HEK293 (cell line): Measurements from ENCODE around the gene SGPL1.

Experiments
- CTCF ChIA-PET: fragments of 350-600 bp; formaldehyde crosslinking; extraction: SDS; loops from one replicate; lab custom pipeline; 2021; ENCODE audit warnings: antibody characterized with exemption; lab: Yijun Ruan, JAX
- POLR2A ChIA-PET: fragments of 300-600 bp; formaldehyde crosslinking; extraction: SDS; loops from one replicate; lab custom pipeline; 2020; ENCODE audit warnings: antibody characterized with exemption, inconsistent platforms; lab: Yijun Ruan, JAX
- H3K27ac ChIP-seq: fragments of 200-500 bp; sonication (Bioruptor generic); 2 replicates; pipeline ENCODE4 v1.5.1; 2014; ENCODE audit warnings: low read depth, low read length, control low read depth, inconsistent platforms; ENCODE audit errors: extremely low read depth
- H3K36me3 ChIP-seq, 2 experiments: fragments of 200-500 bp in 1 of 2; sonication (Bioruptor generic) in 1 of 2; 1 replicate in 1 of 2; 2 replicates in 1 of 2; pipeline ENCODE4 v1.5.1; 2014 to 2017; ENCODE audit warnings: inconsistent platforms in 2 of 2, low read length in 2 of 2; ENCODE audit not compliant: control insufficient read depth in 2 of 2, insufficient read depth in 1 of 2
- H3K4me1 ChIP-seq: fragments of 200-500 bp; sonication (Bioruptor generic); 2 replicates; pipeline ENCODE4 v1.5.1; 2014; ENCODE audit warnings: mild to moderate bottlenecking, low read length, inconsistent platforms; ENCODE audit not compliant: control insufficient read depth, insufficient read depth
- H3K4me3 ChIP-seq: 2 replicates; pipeline ENCODE4 v1.5.1; 2011; ENCODE audit warnings: low read depth, mild to moderate bottlenecking, control low read depth, low read length, moderate library complexity
- H3K9me3 ChIP-seq: fragments of 200-500 bp; sonication (Bioruptor generic); 2 replicates; pipeline ENCODE4 v1.5.1; 2014; ENCODE audit warnings: low read depth, low read length, inconsistent platforms; ENCODE audit not compliant: control insufficient read depth, insufficient read depth
- HIC1 ChIP-seq: fragments of 450-650 bp; formaldehyde crosslinking; IDR thresholded peaks from 2 replicates; pipeline ENCODE4 v1.5.1; 2016; ENCODE audit warnings: missing biosample characterization, missing genetic modification characterization
- RBAK ChIP-seq: fragments of 450-650 bp; formaldehyde crosslinking; IDR thresholded peaks from 2 replicates; pipeline ENCODE4 v1.5.1; 2016; ENCODE audit warnings: missing biosample characterization, missing genetic modification characterization
- REST ChIP-seq: fragments of 450-650 bp; formaldehyde crosslinking; IDR thresholded peaks from 2 replicates; pipeline ENCODE4 v1.5.1; 2016; ENCODE audit warnings: missing biosample characterization, missing genetic modification characterization
- ZBTB26 ChIP-seq: fragments of 450-650 bp; formaldehyde crosslinking; optimal IDR thresholded peaks from 2 replicates; pipeline ENCODE3; 2016; ENCODE audit warnings: missing biosample characterization, mild to moderate bottlenecking, missing genetic modification characterization
- ZNF202 ChIP-seq: fragments of 450-650 bp; formaldehyde crosslinking; IDR thresholded peaks from 2 replicates; pipeline ENCODE4 v1.5.1; 2016; ENCODE audit warnings: missing biosample characterization, missing genetic modification characterization, borderline replicate concordance
- ZNF248 ChIP-seq: fragments of 450-650 bp; formaldehyde crosslinking; IDR thresholded peaks from 2 replicates; pipeline ENCODE4 v1.5.1; 2017; ENCODE audit warnings: missing biosample characterization, missing genetic modification characterization
- ZNF341 ChIP-seq: fragments of 450-650 bp; formaldehyde crosslinking; IDR thresholded peaks from 2 replicates; pipeline ENCODE4; 2016; ENCODE audit warnings: low read depth, missing biosample characterization, missing genetic modification characterization
- ZNF501 ChIP-seq: fragments of 450-650 bp; formaldehyde crosslinking; IDR thresholded peaks from 2 replicates; pipeline ENCODE4 v1.5.1; 2016; ENCODE audit warnings: missing biosample characterization, missing genetic modification characterization
- ZNF513 ChIP-seq: fragments of 450-650 bp; IDR thresholded peaks from 2 replicates; pipeline ENCODE4 v1.5.1; 2018; ENCODE audit warnings: missing biosample characterization, missing genetic modification characterization
- ZNF544 ChIP-seq: fragments of 450-650 bp; formaldehyde crosslinking; IDR thresholded peaks from 2 replicates; pipeline ENCODE4 v1.5.0; 2017; ENCODE audit warnings: missing biosample characterization, missing genetic modification characterization
- ZNF571 ChIP-seq: fragments of 450-650 bp; formaldehyde crosslinking; IDR thresholded peaks from 2 replicates; pipeline ENCODE4 v1.5.0; 2017; ENCODE audit warnings: missing biosample characterization, missing genetic modification characterization
- ZNF623 ChIP-seq: fragments of 450-650 bp; formaldehyde crosslinking; IDR thresholded peaks from 2 replicates; pipeline ENCODE4 v1.5.1; 2016; ENCODE audit warnings: missing biosample characterization, missing genetic modification characterization
- ZNF624 ChIP-seq: fragments of 450-650 bp; formaldehyde crosslinking; IDR thresholded peaks from 2 replicates; pipeline ENCODE4 v1.5.1; 2017; ENCODE audit warnings: missing biosample characterization, missing genetic modification characterization
- ZNF629 ChIP-seq: fragments of 450-650 bp; formaldehyde crosslinking; IDR thresholded peaks from 2 replicates; pipeline ENCODE4 v1.5.1; 2017; ENCODE audit warnings: missing biosample characterization, missing genetic modification characterization
- ZNF658 ChIP-seq: fragments of 450-650 bp; formaldehyde crosslinking; IDR thresholded peaks from 2 replicates; pipeline ENCODE4; 2016; ENCODE audit warnings: missing biosample characterization, missing genetic modification characterization
- ZNF768 ChIP-seq: fragments of 450-650 bp; formaldehyde crosslinking; IDR thresholded peaks from 2 replicates; pipeline ENCODE4 v1.5.1; 2018; ENCODE audit warnings: missing biosample characterization, mild to moderate bottlenecking, missing genetic modification characterization

Gene SGPL1

GRCh38 chr10:70784471-70784870 is 31.3 kb upstream of the SGPL1 start (continued):
- TF ChIP-seq ZNF629 = no peak
- no peak for TF ChIP-seq ZNF658 (tag by site-specific recombination)
- no peak for TF ChIP-seq ZNF513 (tag by site-specific recombination)
- no peak for TF ChIP-seq ZNF623
- TF ChIP-seq ZNF248 (tag by site-specific recombination) = no peak

GRCh38 chr10:70785190-70785589 is 30.6 kb upstream of the SGPL1 start, which contains the start of gene TBATA:
TBATA (minus strand) TSS chr10:70785377; CDS start chr10:70783379, 1,998 bp downstream.
- H3K4me1 ChIP-seq = no peaks in the 10 kb centered on the region
- POLR2A ChIA-PET = no interaction called here

More at GRCh38 chr10:70785190-70785589, 30.6 kb upstream of the SGPL1 start, which contains the start of gene TBATA:
- CTCF ChIA-PET = no interaction called here
- H3K27ac ChIP-seq = no peak within 1 kb of the TSS
- no peaks in the 10 kb centered on the region for H3K9me3 ChIP-seq
- H3K4me3 ChIP-seq = no peak within 1 kb of the TSS
- no peak for TF ChIP-seq ZNF571
- TF ChIP-seq REST (tag by site-specific recombination) = no peak
- no peak for TF ChIP-seq ZNF768 (tag by site-specific recombination)
- no peak for TF ChIP-seq HIC1 (tag by site-specific recombination)
- TF ChIP-seq ZNF544 (tag by site-specific recombination) = no peak
- TF ChIP-seq ZNF624 = no peak
- no peak for TF ChIP-seq RBAK (tag by site-specific recombination)
- TF ChIP-seq ZNF202 (tag by site-specific recombination) = no peak
- no peak for TF ChIP-seq ZBTB26 (tag by site-specific recombination)
- TF ChIP-seq ZNF513 (tag by site-specific recombination) = no peak
- TF ChIP-seq ZNF501 (tag by site-specific recombination) = no peak
- TF ChIP-seq ZNF341 = no peak
- no peaks in the 10 kb centered on the region for H3K36me3 ChIP-seq
